K562 (cell line): ENCODE measurements around the gene MTERF4. TPM values are rescaled to one million over a fixed set of nuclear protein-coding genes. Genes with fewer than 3 reads are reported as not detected.

Experiments used
- ATAC-seq: fragments of 200-7000 bp; cut with Tn5 transposase; 3 replicates; pipeline ENCODE4 v1.9.1; 2020; ENCODE audit warnings: moderate library complexity
- BruUV-seq: library from RNA; stranded (reverse); fragments of 400-500 nt; replicated peaks from 2 replicates; lab custom pipeline; 2021; lab: Mats Ljungman, UMichigan
- CTCF ChIA-PET: fragments of 300-600 bp; formaldehyde crosslinking; extraction: SDS; loops from one replicate; lab custom pipeline; 2021; ENCODE audit warnings: low intra/inter-chr PET ratio; lab: Yijun Ruan, JAX
- POLR2A ChIA-PET: fragments of 300-600, 350-650 bp; sonication (Branson Sonifier 250); formaldehyde crosslinking; extraction: SDS; loops from one replicate; lab custom pipeline; 2021; ENCODE audit warnings: antibody characterized with exemption, inconsistent platforms; lab: Yijun Ruan, JAX
- DNase-seq, 4 experiments: peaks; one replicate each; pipeline versions ENCODE4 v3.0.0 to v3.0.0-alpha.2; 2011 to 2018; ENCODE audit warnings: low spot score in 3 of 4, mixed read lengths in 3 of 4; ENCODE audit errors: extremely low read depth in 1 of 4
- FAIRE-seq: peaks from 2 replicates; lab custom pipeline; 2011; peaks lifted over from hg19 to GRCh38; lab: Jason Lieb, UNC
- H2AFZ ChIP-seq: 2 replicates; pipeline ENCODE4 v1.6.0; 2011; ENCODE audit warnings: low read depth, low read length, control low read depth, inconsistent platforms
- H3K27ac ChIP-seq: fragments of 200-600 bp; 3 replicates; pipeline ENCODE4 v1.8.0; 2011; ENCODE audit warnings: low read depth, mild to moderate bottlenecking, control low read depth, inconsistent platforms, low read length, moderate library complexity, mixed read lengths; ENCODE audit errors: extremely low read depth
- H3K27me3 ChIP-seq, 2 experiments: fragments of 300-600 bp in 1 of 2; 2 replicates in 1 of 2; 3 replicates in 1 of 2; pipeline versions ENCODE4 v1.6.0 to v1.8.0; 2011; ENCODE audit warnings: inconsistent platforms in 2 of 2, low read length in 2 of 2, mild to moderate bottlenecking in 1 of 2, mixed read lengths in 1 of 2, moderate library complexity in 1 of 2; ENCODE audit not compliant: control insufficient read depth in 2 of 2, insufficient read depth in 2 of 2
- H3K36me3 ChIP-seq: fragments of 300-600 bp; 3 replicates; pipeline ENCODE4 v1.8.0; 2011; ENCODE audit warnings: mild to moderate bottlenecking, low read length, inconsistent platforms; ENCODE audit not compliant: control insufficient read depth, insufficient read depth
- H3K4me1 ChIP-seq, 2 experiments: fragments of 200-600 bp in 1 of 2; replicated peaks in 1 of 2; 2 replicates in 1 of 2; 3 replicates in 1 of 2; pipeline versions ENCODE4 v1.5.1 to v1.8.0; 2011; ENCODE audit warnings: inconsistent platforms in 2 of 2, low read length in 2 of 2, mild to moderate bottlenecking in 1 of 2, mixed read lengths in 1 of 2, moderate library complexity in 1 of 2; ENCODE audit not compliant: control insufficient read depth in 2 of 2, insufficient read depth in 2 of 2
- H3K4me2 ChIP-seq: 2 replicates; pipeline ENCODE4 v1.6.1; 2011; ENCODE audit warnings: low read length, control low read depth, inconsistent platforms, mixed read lengths; ENCODE audit not compliant: insufficient read depth
- H3K4me3 ChIP-seq: fragments of 200-600 bp; sonication (generic), shearing (Covaris generic); 2 replicates; pipeline ENCODE4 v1.5.1; 2016; ENCODE audit warnings: control low read depth, inconsistent platforms
- H3K79me2 ChIP-seq: fragments of 200-600 bp; 3 replicates; pipeline ENCODE4 v1.8.0; 2011; ENCODE audit warnings: low read length, inconsistent platforms; ENCODE audit not compliant: control insufficient read depth, insufficient read depth
- H3K9ac ChIP-seq, 2 experiments: 2 replicates each; pipeline versions ENCODE4 v1.6.0 to v1.6.1; 2011; ENCODE audit warnings: low read depth in 2 of 2, low read length in 2 of 2, control low read depth in 1 of 2, inconsistent platforms in 1 of 2, mild to moderate bottlenecking in 1 of 2, mixed read lengths in 1 of 2; ENCODE audit not compliant: insufficient read depth in 1 of 2
- H3K9me1 ChIP-seq: one replicate; pipeline ENCODE4 v1.6.0; 2011; ENCODE audit warnings: inconsistent platforms, mild to moderate bottlenecking, low read length, moderate library complexity; ENCODE audit not compliant: control insufficient read depth, insufficient read depth
- H3K9me3 ChIP-seq: replicated peaks from 2 replicates; pipeline ENCODE4 v1.5.1; 2011; ENCODE audit warnings: low read depth, low read length, inconsistent platforms; ENCODE audit not compliant: control insufficient read depth, insufficient read depth
- H4K20me1 ChIP-seq: replicated peaks from 2 replicates; pipeline ENCODE4 v1.6.1; 2011; ENCODE audit warnings: low read length, inconsistent platforms, mixed read lengths; ENCODE audit not compliant: control insufficient read depth, insufficient read depth
- BCOR ChIP-seq: fragments of 450-650 bp; IDR thresholded peaks from 2 replicates; pipeline ENCODE4 v1.6.1; 2016
- ELF1 ChIP-seq: fragments of 200-800 bp; sonication (Bioruptor generic); IDR thresholded peaks from 2 replicates; pipeline ENCODE4 v1.6.1; 2016; ENCODE audit warnings: missing genetic modification characterization, missing compliant biosample characterization
- EWSR1 ChIP-seq: fragments of 450-650 bp; IDR thresholded peaks from 2 replicates; pipeline ENCODE4 v1.6.1; 2018; ENCODE audit warnings: borderline replicate concordance, mild to moderate bottlenecking, low read depth, moderate library complexity; ENCODE audit not compliant: partially characterized antibody
- FIP1L1 ChIP-seq: fragments of 200-400 bp; formaldehyde crosslinking; IDR thresholded peaks from 2 replicates; pipeline ENCODE4 v1.6.1; 2018; ENCODE audit warnings: mild to moderate bottlenecking, low read depth, low read length; ENCODE audit not compliant: poor library complexity, severe bottlenecking
- MEF2D ChIP-seq: conservative IDR thresholded peaks from 2 replicates; pipeline ENCODE4 v1.6.1; 2016; ENCODE audit warnings: low read depth, missing genetic modification characterization, missing compliant biosample characterization
- NR2C2 ChIP-seq, 2 experiments: fragments of 200-800 bp in 1 of 2; sonication (Bioruptor generic) in 1 of 2; sonication (generic) in 1 of 2; formaldehyde crosslinking in 1 of 2; IDR thresholded peaks; 2 replicates each; pipeline versions ENCODE4 v1.6.1 to v1.8.0; 2016 to 2022; ENCODE audit warnings: mild to moderate bottlenecking in 1 of 2, missing compliant biosample characterization in 1 of 2, missing genetic modification characterization in 1 of 2, missing genetic modification reagents in 1 of 2
- PPARD ChIP-seq: fragments of 250-450 bp; sonication (Bioruptor Pico); IDR thresholded peaks from 2 replicates; pipeline ENCODE4 v1.8.0; 2022; ENCODE audit warnings: inconsistent platforms, mild to moderate bottlenecking, moderate library complexity
- RBM22 ChIP-seq: fragments of 200-400 bp; formaldehyde crosslinking; IDR thresholded peaks from 2 replicates; pipeline ENCODE4 v1.6.1; 2018; ENCODE audit warnings: low read length, low read depth; ENCODE audit not compliant: poor library complexity, severe bottlenecking
- SMARCE1 ChIP-seq: fragments of 450-650 bp; IDR thresholded peaks from 2 replicates; pipeline ENCODE4 v1.7.1; 2016; ENCODE audit warnings: mild to moderate bottlenecking
- ZNF134 ChIP-seq: fragments of 250-450 bp; sonication (Bioruptor Pico); conservative IDR thresholded peaks from 2 replicates; pipeline ENCODE4 v1.4.0; 2020
- WGBS: fragments of 100-300 bp; shearing (Covaris generic); methylation state at CpG from one replicate; pipeline ENCODE4 v1.1.6; 2016; ENCODE audit warnings: low coverage, mixed read lengths; ENCODE audit not compliant: insufficient coverage; ENCODE audit errors: missing lambda C conversion rate; 5-methylcytosine and 5-hydroxymethylcytosine counted together
- in situ Hi-C: fragments of 300-500 bp; cut with MboI; formaldehyde crosslinking; loops from 4 replicates; pipeline ENCODE4 v1.15.0; 2018; ENCODE audit warnings: inconsistent platforms, mixed read lengths
- intact Hi-C: fragments of 100-400 bp; cut with micrococcal nuclease; formaldehyde crosslinking; loops from 2 replicates; pipeline ENCODE4 v1.14.2; 2022
- polyA plus RNA-seq, 8 experiments: library from polyadenylated mRNA; depleted of rRNA in 4 of 8; stranded (reverse) in 5 of 8; unstranded in 3 of 8; fragments of >200 nt; fragmentation: Nextera tagmentation in 2 of 8; fragmentation: Illumina TruSeq in 1 of 8; extraction: Ambion mirVana in 2 of 8; extraction: Trizol in 1 of 8; gene quantifications; 2 replicates each; pipeline versions ENCODE4 v1.2.1 to v1.2.3, GENCODE V29; 2011 to 2014; ENCODE audit warnings: inconsistent platforms in 1 of 8, missing spikeins in 1 of 8
- total RNA-seq, 7 experiments: library from RNA; depleted of rRNA in 6 of 7; stranded (reverse); fragments of >200 nt in 6 of 7; fragmentation: Illumina TruSeq in 2 of 7; extraction: Trizol in 2 of 7; gene quantifications; 2 replicates each; pipeline versions ENCODE4 v1.2.1 to v1.2.3, GENCODE V29; 2011 to 2021; ENCODE audit warnings: low replicate concordance in 1 of 7

Gene MTERF4
- total and polyA plus RNA-seq, 9 of the 15 experiments (the other 6 are each of a cell fraction or from before 2014, with no cell fraction given): 15.3 to 29.6 (median 21.2) TPM

GRCh38 chr2:241140445-241140840 lies 38.4 kb upstream of the MTERF4 start:
- no peak for ATAC-seq
- H3K9ac ChIP-seq: no peak overlapping the region
- peaks cover 0 to 6% of the 10 kb centered on the region in 2 experiments; a peak in 1 of 5 replicates for H3K4me1 ChIP-seq
- no peaks in the 10 kb centered on the region for H3K79me2 ChIP-seq
- no peak overlapping the region for H3K27ac ChIP-seq
- no peak overlapping the region for H3K4me2 ChIP-seq
- no TSS peak for BruUV-seq
- H3K9me1 ChIP-seq: no peaks in the 10 kb centered on the region
- H4K20me1 ChIP-seq: no peaks in the 10 kb centered on the region
- H3K36me3 ChIP-seq: peaks cover 30% of the 10 kb centered on the region; the same call in 1 of the 3 replicates
- WGBS: 94% methylated on average over 10 of the region's 10 CpGs
- no peak overlapping the region for H3K4me3 ChIP-seq
- FAIRE-seq: no peak
- intact Hi-C loops (no loop called here), in situ Hi-C loops (no loop called here)
- ChIA-PET CTCF (no interaction called here), POLR2A (interaction anchor here (1.1 kb wide), 1 partner anchor 10 kb away, joined by 4 read pairs; the partner anchor contains the start of gene PPP1R7)
- H3K27me3 ChIP-seq: no peaks in the 10 kb centered on the region
- H3K9me3 ChIP-seq: no peaks in the 10 kb centered on the region
- DNase-seq: no peak
- H2AFZ ChIP-seq: no peak overlapping the region
- TF ChIP-seq ELF1 (tag): no peak
- no peak for TF ChIP-seq MEF2D
- TF ChIP-seq NR2C2 (CRISPR knock-in tag; IDR thresholded peaks at IDR 0.05): no peak
- no peak for TF ChIP-seq NR2C2 (tag; IDR thresholded peaks at IDR 0.05)
- no peak for TF ChIP-seq RBM22
- TF ChIP-seq ZNF134 (CRISPR knock-in tag): no peak
- no peak for TF ChIP-seq PPARD (CRISPR knock-in tag)
- no peak for TF ChIP-seq SMARCE1
- TF ChIP-seq EWSR1: no peak
- no peak for TF ChIP-seq FIP1L1
- no peak for TF ChIP-seq BCOR
